NOMO-1 treated with dmso at 0.1 percent for 144 hours (cell line): ENCODE results near the gene ZBED4.

Experiments used
- DNase-seq: peaks from one replicate; lab custom pipeline; 2025; ENCODE audit not compliant: unreplicated experiment; lab: John Stamatoyannopoulos, UW

ZBED4 gene

GRCh38 chr22:49872347-49872746 is 18.7 kb downstream of the ZBED4 start:
- no peak for DNase-seq

DNA sequence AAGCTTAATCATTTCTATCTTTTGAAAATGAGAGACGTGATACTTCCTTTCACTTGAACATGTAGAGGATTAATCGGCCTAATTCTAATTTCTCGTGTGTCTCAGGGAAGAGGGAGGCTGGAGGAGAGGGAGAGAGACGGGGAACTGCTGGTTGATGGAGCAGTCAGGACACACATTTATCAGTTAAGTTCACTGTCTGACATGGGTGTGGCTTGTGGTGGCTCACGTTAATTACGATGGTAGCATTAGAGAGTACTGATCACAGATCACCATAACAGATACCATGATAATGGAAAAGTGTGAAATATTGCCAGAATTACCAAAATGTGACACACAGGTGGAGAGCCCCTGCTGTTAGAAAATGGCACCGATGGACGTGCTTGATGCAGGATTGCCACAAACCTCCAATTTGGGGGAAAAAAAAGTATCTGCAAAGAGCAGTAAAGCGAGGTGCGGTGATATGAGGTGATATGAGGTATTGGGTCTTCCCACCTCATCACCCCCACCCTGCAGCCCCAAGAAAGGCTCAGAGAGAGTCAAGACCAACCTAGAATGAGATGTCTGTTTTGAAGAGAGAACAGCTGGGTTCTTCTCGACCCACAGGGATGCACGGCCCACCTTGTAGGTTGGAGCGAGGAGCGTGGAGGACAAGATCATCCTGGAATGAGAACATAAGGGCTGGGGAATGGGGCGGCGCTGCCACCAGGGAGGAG is 19.7 kb downstream of the ZBED4 start:
- DNase-seq: no peak

GRCh38 chr22:49877642-49878041 is 24.0 kb downstream of the ZBED4 start:
- DNase-seq: no peak

- DNase-seq: no peak
Measured at GRCh38 chr22:49878206-49878605, 24.6 kb downstream of the ZBED4 start.

GRCh38 chr22:49879871-49880270 is 26.2 kb downstream of the ZBED4 start:
- no peak for DNase-seq

- no peak for DNase-seq
Measured at GRCh38 chr22:49880281-49880680, 26.6 kb downstream of the ZBED4 start.

- DNase-seq: no peak
Measured at GRCh38 chr22:49881856-49882255, 28.2 kb downstream of the ZBED4 start.

DNA sequence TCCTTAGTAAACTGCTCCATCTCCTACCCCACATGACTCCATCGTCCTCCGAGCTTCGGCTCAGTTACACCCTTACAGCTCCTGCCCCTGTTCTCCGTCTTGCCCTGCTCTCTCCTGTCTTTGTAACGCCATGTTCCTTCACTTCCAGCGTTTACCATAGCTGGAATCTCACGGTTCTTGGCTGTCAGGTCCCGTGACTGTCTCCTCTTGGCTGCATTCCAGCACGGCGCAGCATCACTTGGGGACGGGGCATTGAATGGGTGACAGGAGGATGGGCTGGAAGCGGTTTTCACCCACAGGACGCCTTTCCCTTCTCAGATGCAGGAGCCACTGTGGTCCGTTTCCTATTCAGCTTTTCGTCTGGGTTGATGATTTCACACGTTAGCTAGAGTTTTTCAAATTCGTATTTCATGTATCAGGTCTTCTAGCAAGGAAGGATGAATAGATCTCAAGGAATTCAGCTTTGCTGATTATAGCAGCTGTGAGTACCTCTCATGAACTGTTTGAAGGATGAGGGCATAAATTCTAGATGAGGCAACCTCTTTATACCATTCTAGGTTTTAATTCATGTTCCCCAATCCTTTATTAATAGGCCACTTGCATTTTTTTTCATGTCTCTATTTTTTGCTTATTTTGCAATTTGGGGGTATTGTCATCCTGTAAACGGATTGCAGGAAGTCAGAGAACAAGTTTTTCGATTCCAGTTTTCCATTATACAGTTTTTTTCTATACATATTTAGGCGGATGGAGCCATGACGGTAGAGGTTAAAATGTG is 29.1 kb downstream of the ZBED4 start:
- DNase-seq: no peak

DNA sequence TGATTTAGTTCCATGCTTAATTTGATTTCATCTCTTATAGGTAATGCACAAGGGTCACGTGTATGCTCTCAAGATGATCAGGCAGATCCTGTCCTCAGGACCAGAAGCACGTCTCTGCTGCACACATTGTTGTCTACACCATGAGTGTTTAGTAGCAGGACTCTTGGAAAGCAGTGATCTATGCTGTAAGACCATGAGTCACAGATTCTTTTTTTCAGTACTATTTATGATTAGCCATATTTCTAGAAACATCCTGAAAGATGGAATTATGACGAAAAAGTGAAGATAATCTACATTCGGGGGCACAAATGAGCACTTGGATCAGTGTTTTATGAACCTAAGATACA is 29.6 kb downstream of the ZBED4 start:
- DNase-seq: no peak

GRCh38 chr22:49884075-49884474 is 30.4 kb downstream of the ZBED4 start:
- DNase-seq: no peak

DNA sequence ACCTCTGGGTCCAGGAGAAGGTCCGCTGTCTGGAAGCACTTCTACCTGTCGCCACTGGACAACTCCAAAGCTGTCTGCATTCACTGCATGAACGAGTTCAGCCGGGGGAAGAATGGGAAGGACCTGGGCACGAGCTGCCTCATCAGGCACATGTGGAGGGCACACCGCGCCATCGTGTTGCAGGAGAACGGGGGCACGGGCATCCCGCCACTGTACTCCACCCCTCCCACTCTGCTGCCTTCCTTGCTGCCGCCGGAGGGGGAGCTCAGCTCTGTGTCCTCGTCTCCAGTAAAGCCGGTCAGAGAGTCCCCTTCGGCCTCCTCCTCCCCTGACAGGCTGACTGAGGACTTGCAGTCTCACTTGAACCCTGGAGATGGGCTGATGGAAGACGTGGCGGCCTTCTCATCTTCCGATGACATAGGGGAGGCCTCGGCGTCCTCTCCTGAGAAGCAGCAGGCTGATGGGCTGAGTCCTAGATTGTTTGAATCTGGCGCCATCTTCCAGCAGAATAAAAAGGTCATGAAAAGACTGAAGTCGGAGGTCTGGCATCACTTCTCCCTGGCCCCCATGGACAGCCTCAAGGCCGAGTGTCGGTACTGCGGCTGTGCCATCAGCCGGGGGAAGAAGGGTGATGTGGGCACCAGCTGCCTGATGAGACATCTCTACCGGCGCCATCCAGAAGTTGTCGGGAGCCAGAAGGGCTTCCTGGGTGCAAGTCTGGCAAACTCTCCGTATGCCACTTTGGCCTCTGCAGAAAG is 31.0 kb downstream of the ZBED4 start:
- DNase-seq: no peak

DNA sequence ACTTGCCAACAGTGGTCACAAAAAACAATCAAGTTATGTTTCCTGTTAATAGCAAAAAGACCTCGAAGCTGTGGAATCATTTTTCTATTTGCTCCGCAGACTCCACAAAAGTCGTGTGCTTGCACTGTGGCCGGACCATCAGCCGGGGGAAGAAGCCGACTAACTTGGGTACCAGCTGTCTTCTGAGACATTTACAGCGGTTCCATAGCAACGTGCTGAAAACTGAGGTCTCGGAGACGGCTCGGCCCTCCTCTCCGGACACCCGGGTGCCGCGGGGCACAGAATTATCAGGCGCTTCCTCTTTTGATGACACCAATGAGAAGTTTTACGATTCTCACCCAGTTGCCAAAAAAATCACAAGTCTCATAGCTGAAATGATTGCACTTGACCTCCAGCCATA is 31.6 kb downstream of the ZBED4 start:
- DNase-seq: no peak

DNA sequence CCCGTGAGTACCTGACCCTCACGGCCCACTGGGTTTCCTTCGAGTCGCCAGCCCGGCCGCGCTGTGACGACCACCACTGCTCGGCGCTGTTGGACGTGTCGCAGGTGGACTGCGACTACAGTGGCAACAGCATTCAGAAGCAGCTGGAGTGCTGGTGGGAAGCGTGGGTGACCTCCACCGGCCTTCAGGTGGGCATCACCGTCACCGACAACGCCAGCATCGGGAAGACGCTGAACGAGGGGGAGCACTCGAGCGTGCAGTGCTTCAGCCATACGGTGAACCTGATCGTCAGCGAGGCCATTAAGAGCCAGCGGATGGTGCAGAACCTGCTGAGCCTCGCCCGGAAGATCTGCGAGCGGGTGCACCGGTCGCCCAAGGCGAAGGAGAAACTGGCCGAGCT is 32.2 kb downstream of the ZBED4 start:
- DNase-seq: no peak

- no peak for DNase-seq
Measured at GRCh38 chr22:49886346-49887063, 32.9 kb downstream of the ZBED4 start.

- no peak for DNase-seq
Measured at GRCh38 chr22:49887064-49887451, 33.4 kb downstream of the ZBED4 start.

GRCh38 chr22:49887702-49888101 is 34.1 kb downstream of the ZBED4 start:
- no peak for DNase-seq

- no peak for DNase-seq
Measured at GRCh38 chr22:49889071-49889470, 35.4 kb downstream of the ZBED4 start.

DNA sequence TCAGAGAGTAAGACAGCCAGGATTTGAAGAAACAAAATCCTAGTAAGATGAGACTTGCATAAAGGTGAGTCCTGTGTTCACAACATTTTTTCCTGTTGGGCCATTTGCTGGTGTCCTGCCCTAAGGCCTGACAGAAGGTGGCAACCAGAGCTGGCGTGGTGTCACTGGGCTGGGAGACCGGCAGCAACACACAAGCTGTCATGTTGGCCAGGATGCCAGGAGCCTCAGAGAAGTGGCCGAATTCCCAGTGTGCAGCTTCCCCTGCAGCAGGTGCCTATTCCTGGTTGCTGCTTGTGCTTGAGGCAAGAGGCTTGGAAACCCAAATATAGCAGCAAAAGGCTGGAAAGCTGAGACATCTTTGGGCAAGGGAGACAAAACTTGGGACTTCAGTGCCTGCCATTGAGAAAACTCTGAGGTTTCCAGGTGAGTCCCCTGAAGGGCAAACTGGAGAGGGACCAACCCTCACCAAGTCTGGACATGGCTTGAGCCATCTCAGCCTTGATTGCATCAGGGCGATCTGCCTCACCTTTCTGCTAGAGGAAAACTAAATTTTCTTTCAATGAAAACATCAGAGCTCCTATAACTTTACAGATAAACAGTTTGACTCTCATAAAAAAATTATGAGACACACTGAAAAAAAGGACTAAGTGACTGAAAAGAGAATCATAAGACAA is 38.7 kb downstream of the ZBED4 start:
- DNase-seq: no peak

GRCh38 chr22:49893025-49893424 is 39.4 kb downstream of the ZBED4 start:
- DNase-seq: no peak

- DNase-seq: no peak
Measured at GRCh38 chr22:49894322-49895054, 40.8 kb downstream of the ZBED4 start.
